GM12801 (cell line): ENCODE data around the gene GUCA1C.

Source experiments
- TF ChIP-seq, protein P1 (sequence below): IDR thresholded peaks from one replicate; pipeline ENCODE4 v1.5.1; 2011; ENCODE audit warnings: control low read depth; ENCODE audit not compliant: insufficient read length; ENCODE audit errors: extremely low read depth

The GUCA1C gene

DNA sequence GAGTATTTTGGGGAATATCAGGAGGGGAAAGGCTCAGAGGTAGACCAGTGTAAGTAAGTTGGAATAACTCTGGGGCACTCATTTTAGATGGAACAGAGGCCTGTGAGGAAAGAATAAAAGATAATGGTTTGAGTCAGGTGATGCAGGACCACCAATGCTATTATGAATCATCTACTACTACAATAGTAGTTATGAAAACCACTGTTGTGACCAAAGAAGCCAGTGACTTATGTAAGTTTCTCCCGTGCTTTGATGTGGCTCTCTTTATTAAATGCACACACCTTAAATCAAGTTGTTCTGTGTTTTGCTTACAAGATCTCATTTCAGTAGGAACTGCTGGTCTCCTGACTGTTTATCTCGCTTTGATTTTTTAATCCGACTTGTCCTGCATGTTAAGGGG, 13.1 kb upstream of the GUCA1C start:
- TF ChIP-seq, protein P1, sequence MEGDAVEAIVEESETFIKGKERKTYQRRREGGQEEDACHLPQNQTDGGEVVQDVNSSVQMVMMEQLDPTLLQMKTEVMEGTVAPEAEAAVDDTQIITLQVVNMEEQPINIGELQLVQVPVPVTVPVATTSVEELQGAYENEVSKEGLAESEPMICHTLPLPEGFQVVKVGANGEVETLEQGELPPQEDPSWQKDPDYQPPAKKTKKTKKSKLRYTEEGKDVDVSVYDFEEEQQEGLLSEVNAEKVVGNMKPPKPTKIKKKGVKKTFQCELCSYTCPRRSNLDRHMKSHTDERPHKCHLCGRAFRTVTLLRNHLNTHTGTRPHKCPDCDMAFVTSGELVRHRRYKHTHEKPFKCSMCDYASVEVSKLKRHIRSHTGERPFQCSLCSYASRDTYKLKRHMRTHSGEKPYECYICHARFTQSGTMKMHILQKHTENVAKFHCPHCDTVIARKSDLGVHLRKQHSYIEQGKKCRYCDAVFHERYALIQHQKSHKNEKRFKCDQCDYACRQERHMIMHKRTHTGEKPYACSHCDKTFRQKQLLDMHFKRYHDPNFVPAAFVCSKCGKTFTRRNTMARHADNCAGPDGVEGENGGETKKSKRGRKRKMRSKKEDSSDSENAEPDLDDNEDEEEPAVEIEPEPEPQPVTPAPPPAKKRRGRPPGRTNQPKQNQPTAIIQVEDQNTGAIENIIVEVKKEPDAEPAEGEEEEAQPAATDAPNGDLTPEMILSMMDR = no peak

DNA sequence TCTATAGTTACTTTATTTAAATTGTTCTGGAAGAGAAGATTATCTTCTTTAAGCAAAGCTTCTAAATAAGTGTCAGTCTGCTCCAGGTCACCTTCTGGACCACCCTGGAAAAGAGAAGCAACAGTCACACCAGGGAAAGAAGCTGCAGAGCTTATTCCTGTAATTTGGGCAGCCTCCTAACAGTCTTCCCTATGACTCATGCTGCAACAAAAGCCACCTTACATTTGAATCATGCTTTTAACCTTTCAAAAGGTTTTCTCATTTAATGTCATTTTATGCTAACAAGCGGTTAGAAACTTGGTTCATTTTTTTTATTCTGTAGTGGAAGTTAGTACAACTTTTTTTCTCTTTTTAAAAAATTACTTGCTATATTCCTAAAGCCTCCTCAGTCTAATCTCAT, 5.3 kb upstream of the GUCA1C start:
- TF ChIP-seq, protein P1 = no peak

DNA sequence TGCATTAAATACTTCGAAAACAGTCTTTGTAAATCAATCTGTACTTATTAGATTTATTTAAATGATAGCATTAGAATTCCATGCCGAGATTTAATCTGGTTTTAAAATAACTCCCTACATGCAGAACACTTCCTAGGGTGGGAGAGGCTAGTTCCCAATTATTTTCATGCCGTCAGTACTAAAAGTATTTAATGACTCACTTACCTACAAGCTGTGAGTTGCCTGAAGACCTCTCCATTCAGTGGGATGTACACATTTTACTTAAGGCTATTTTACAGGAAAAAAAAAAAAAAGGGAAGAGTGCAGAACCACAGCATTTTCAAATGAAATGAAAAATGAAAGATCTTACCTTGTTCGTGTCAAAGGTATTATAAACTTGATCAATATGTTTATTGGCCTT, 469 bp downstream of the GUCA1C start:
- TF ChIP-seq, protein P1 = no peak

DNA sequence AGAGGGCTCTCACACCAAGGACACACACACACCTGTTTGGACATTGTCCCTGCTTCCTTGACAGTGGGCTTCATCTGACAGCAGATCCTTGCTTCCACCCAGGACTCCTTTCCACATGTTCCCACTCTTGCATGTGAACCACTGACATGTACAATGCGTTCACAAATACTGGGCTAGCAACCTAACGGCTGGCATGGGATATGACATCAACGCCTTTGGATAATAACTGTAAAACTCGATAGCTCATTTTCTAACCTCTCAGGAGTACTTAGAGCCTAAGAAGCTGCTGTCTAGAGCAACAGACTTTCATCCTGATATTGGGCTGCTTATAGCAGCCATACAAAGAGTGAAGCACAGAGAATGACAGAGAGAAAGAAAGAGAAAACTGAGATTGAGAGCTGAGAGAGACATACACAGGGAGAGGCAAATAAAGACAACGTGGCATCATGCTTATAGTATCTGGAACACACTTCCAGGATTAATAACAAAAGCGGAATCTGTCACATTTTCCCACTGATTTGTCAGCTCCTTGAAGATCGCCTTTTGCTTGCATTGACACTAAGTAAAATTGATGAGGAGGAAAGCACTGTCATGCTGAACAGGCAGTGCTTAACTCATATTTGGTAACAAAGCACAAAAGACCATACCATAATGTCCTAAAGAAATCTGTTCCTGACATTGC, 1.7 kb downstream of the GUCA1C start:
- TF ChIP-seq, protein P1 = no peak

DNA sequence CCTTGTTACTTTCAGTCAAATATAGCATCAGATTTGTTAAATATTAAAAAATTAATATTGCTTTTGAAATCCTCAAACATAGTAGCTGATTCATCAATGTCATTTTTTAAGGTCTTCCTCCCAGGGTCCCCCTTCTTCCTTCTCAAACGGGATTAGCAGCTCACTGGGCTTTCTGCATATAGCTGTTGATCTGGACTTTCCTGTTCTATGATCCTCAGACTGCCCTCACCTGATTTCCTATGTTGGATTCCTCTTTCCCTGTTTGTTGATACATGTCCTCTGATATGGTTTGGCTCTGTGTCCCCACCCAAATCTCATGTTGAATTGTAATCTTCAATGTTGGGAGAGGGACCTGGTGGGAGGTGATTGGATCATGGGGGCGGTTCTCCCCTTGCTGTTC, 5.8 kb downstream of the GUCA1C start:
- TF ChIP-seq, protein P1 = no peak

DNA sequence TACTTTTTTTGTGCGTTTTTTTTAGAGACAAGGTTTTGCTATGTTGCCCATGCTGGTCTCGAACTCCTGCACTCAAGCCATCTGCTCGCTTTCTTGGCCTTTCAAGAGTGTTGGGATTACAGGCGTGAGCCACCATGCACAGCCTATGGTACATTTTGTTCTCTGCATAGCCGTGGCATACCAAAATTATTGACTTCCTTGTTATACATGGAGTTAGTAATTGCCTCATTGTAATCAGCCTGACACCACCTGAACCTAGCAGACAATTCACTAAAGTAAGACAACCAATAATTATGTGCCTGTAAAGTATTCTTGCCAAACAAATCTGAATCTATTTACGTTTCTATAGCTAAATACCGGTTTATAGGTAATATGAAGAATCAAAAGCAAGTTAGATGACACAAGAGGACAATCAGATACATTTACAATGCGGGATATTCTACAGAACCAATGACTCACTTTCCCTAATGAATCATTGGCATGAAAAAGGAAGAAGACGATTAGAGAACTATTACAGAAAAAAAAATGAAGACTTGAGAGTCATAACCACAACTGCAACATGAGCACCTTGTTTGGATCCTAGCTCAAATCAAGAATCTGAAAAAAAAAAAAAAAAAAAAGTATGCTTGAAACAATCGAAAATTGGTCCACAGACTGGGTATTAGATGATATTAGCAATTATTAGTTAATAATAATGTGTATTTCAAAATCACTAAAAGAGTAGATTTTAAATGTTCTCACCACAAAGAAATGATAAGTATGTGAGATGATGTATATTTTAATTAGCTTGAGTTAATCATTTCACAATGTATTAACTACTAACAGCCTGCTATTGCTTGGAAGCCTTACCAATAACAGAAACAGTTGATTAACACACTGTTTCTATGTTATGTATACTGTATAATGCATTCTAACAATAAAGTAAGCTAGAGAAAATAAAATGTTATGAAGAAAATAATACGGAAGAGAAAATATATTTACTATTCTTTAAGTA, 7.1 kb downstream of the GUCA1C start:
- TF ChIP-seq, protein P1 = no peak

DNA sequence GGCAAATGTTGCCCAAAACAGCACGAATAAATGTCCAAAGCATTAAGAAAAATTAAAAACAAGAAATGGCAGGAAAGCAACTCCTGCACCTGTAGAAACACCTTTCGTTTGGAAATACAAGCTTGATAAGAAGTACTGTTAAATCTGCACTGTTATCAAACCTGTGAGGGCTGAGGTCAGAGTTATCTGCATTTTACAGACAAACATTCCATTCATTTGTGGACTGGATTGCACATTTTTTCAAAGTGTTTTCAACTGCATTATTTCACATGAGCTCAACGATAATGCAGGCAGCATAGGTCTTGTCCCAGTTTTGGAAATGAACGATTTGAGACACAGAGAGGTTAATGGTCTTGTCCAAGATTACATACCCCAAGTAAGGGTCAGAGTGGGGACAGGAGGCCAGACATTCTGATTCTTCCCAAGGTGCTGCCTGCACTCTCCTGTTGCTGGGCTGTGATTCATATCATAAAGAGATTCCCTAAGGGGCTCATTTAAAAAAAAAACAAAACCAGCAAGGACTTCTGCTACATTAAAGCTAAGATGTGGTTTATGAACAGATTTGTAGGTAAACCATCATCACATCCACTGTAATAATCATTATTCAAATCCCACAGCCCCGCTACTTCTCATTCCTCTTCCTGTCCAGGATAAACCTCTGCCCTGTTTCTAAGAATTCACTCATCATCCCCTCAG, 13.0 kb downstream of the GUCA1C start:
- TF ChIP-seq, protein P1 = no peak
